Kidney (tissue), 22 donors: ENCODE results near the gene BPNT1. TPM values are rescaled to one million over a fixed set of nuclear protein-coding genes. Genes with fewer than 3 reads are reported as not detected.
A peak's percentile ranks its signal among the peaks of the same experiment; 100 is the strongest.

Experiments
- DNase-seq, 5 donors: peaks; one replicate each; pipeline ENCODE4 v3.0.0-alpha.2; 2013 to 2020
- FAIRE-seq: peaks from 2 replicates; lab custom pipeline; 2012; peaks lifted over from hg19 to GRCh38; lab: Jason Lieb, UNC
- H3K27ac ChIP-seq, 2 donors: one replicate each; pipeline ENCODE4 v1.7.0; 2013; ENCODE audit warnings: low read depth in 2 of 2, low read length in 2 of 2, inconsistent platforms in 1 of 2
- H3K27me3 ChIP-seq: one replicate; pipeline ENCODE4 v1.7.1; 2013; ENCODE audit warnings: low read length, inconsistent platforms; ENCODE audit not compliant: control insufficient read depth, insufficient read depth
- H3K36me3 ChIP-seq, 3 donors: one replicate each; pipeline versions ENCODE4 v1.7.0 to v1.7.1; 2013; ENCODE audit warnings: low read length in 3 of 3, control low read depth in 1 of 3, inconsistent platforms in 1 of 3; ENCODE audit not compliant: insufficient read depth in 3 of 3, control insufficient read depth in 2 of 3
- H3K4me1 ChIP-seq, 3 donors: one replicate each; pipeline versions ENCODE4 v1.7.0 to v1.7.1; 2013; ENCODE audit warnings: low read length in 3 of 3, inconsistent platforms in 1 of 3, low read depth in 1 of 3; ENCODE audit not compliant: control insufficient read depth in 2 of 3, insufficient read depth in 2 of 3
- H3K4me3 ChIP-seq, 3 donors: one replicate each; pipeline versions ENCODE4 v1.7.0 to v1.8.1; 2013; ENCODE audit warnings: low read length in 3 of 3, control low read depth in 1 of 3, inconsistent platforms in 1 of 3
- H3K9ac ChIP-seq, 3 donors: one replicate each; pipeline versions ENCODE4 v1.7.0 to v1.7.1; 2013; ENCODE audit warnings: low read length in 3 of 3, control low read depth in 1 of 3, inconsistent platforms in 1 of 3
- H3K9me3 ChIP-seq, 3 donors: one replicate each; pipeline versions ENCODE4 v1.7.0 to v1.7.1; 2013; ENCODE audit warnings: low read length in 3 of 3, control low read depth in 1 of 3, inconsistent platforms in 1 of 3; ENCODE audit not compliant: control insufficient read depth in 2 of 3, insufficient read depth in 1 of 3
- intact Hi-C: fragments of 100-400 bp; cut with DNase I; formaldehyde crosslinking; loops from one replicate; pipeline ENCODE4 v1.11.1; 2022
- long read RNA-seq, 10 donors: library from polyadenylated mRNA in 1 of 10; unstranded in 1 of 10; transcript quantifications; one replicate each; pipeline ENCODE4 v2.0.0 and lab custom pipeline, GENCODE V29; 2021 to 2026
- polyA plus RNA-seq: library from polyadenylated mRNA; stranded (reverse); fragments of 350-450 nt; fragmentation: Illumina TruSeq; extraction: RNeasy Lipid Tissue Mini Kit (QIAGEN cat#74804); gene quantifications from one replicate; pipeline ENCODE4 v1.2.3, GENCODE V29; 2014; ENCODE audit warnings: low read depth, low replicate concordance; ENCODE audit not compliant: insufficient read depth
- total RNA-seq: library from RNA; stranded (reverse); fragmentation: NEBNext Ultra II Directional; extraction: Animal tissue kit (Norgen Biotek cat#: 25700); gene quantifications from one replicate; pipeline ENCODE4 v1.2.1, GENCODE V29; 2021
- TF ChIP-seq, protein P1 (sequence below): IDR thresholded peaks from 3 replicates; pipeline ENCODE4 v1.5.1; 2012; ENCODE audit warnings: mild to moderate bottlenecking, moderate library complexity, borderline replicate concordance; ENCODE audit not compliant: insufficient read depth; ENCODE audit errors: extremely low read depth
- donor health status: control.
- donor health status: control.
- donor health status: control.
- donor health status: control.
- donor health status: control.
- donor health status: DM: yes; HTN: yes; CAD: no.
- donor health status: Normal renal cell carcinoma (clear cell type).

Gene BPNT1, protein sequence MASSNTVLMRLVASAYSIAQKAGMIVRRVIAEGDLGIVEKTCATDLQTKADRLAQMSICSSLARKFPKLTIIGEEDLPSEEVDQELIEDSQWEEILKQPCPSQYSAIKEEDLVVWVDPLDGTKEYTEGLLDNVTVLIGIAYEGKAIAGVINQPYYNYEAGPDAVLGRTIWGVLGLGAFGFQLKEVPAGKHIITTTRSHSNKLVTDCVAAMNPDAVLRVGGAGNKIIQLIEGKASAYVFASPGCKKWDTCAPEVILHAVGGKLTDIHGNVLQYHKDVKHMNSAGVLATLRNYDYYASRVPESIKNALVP
- total RNA-seq, result 25.7 TPM
- polyA plus RNA-seq, result 31.3 TPM
- long read RNA-seq, donor 1, partial matches to known transcripts, result 130 of 131 reads
- long read RNA-seq, donor 1, other reads (novel, unspliced or antisense), result 0 of 131 reads
- long read RNA-seq, donor 2, partial matches to known transcripts, result 0 of 2 reads
- long read RNA-seq, donor 2, other reads (novel, unspliced or antisense), result 0 of 2 reads
- long read RNA-seq, donor 3, transcript BPNT1-201 (9 exons, 2,465 nt), result major isoform, 5 of 178 reads
- long read RNA-seq, donor 3, partial matches to known transcripts, result 171 of 178 reads
- long read RNA-seq, donor 3, other reads (novel, unspliced or antisense), result 0 of 178 reads
- long read RNA-seq, donor 4, partial matches to known transcripts, result 0 of 3 reads
- long read RNA-seq, donor 4, other reads (novel, unspliced or antisense), result 0 of 3 reads
- long read RNA-seq, donor 5, partial matches to known transcripts, result 0 of 1 reads
- long read RNA-seq, donor 5, other reads (novel, unspliced or antisense), result 0 of 1 reads
- long read RNA-seq, donor 6, transcript BPNT1-201 (9 exons, 2,465 nt), result major isoform, 5 of 5 reads
- long read RNA-seq, donor 6, partial matches to known transcripts, result 0 of 5 reads
- long read RNA-seq, donor 6, other reads (novel, unspliced or antisense), result 0 of 5 reads
- long read RNA-seq, donor 7, partial matches to known transcripts, result 1 of 6 reads
- long read RNA-seq, donor 7, other reads (novel, unspliced or antisense), result 1 of 6 reads
- long read RNA-seq, donor 8, partial matches to known transcripts, result 0 of 2 reads
- long read RNA-seq, donor 8, other reads (novel, unspliced or antisense), result 0 of 2 reads
- long read RNA-seq, donor 9, partial matches to known transcripts, result 0 of 3 reads
- long read RNA-seq, donor 9, other reads (novel, unspliced or antisense), result 0 of 3 reads
- long read RNA-seq, donor 10, partial matches to known transcripts, result 0 of 4 reads
- long read RNA-seq, donor 10, other reads (novel, unspliced or antisense), result 0 of 4 reads

DNA sequence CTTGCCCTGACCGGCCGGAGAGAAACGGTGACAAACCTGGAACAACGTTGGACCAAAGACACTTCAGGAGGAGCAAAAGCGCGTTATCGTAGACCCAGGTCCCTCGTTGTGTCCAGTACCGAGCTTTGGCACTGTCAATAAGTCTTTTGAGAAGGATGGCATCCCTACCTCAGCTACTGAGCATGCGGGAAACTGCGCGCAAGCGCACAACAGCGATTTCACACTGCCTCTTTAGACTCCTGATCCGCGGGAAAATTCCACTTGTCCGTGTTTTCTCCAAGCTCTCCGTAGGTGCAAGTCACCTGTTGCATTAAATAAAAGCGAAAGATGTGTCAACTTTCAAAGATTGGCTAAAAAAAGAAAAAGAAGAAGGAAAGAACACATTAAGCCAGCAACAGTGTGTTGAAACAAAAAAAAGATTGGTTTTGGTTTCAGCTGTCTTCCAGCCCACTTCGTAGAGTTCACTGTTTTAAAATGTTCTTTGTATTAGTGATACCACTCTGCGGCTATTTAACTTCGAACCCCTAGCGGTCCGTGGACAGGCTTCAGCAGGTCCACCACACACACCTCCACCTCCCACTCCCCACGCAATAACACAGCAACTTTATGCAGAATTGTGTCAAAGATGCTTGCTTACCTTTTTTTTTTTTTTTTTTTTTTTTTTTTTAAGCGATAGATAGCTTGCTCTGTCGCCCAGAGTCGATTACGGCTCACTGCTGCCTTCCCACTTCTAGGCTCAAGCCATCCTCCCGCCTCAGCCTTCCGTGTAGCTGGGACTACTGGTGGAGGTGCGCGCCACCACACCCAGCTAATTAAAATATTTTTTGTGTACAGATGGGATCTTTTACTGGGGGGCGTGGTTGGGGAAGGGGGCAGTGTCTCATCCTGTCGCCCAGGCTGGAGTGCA is at the start of gene BPNT1:
Gene BPNT1 (minus strand): TSS at position 139 of the 907 bp plus-strand sequence. CDS start 9,942 bp downstream, outside the sequence.
- FAIRE-seq, result peak; percentile 70
- Histone ChIP-seq H3K27ac (peak within 1 kb of the TSS in 1 of 2 donors; percentile 15), H3K4me1 (peaks cover 0 to 4% (median 0%) of the 10 kb centered on the region in 3 donors), H3K9ac (peak within 1 kb of the TSS; percentile 57 to 91 (median 74)), H3K36me3 (no peaks in the 10 kb centered on the region), H3K9me3 (no peaks in the 10 kb centered on the region), H3K4me3 (peak within 1 kb of the TSS; percentile 90 to 98 (median 96)), H3K27me3 (no peaks in the 10 kb centered on the region)
- intact Hi-C loops, result no loop called here
- TF ChIP-seq, protein P1, sequence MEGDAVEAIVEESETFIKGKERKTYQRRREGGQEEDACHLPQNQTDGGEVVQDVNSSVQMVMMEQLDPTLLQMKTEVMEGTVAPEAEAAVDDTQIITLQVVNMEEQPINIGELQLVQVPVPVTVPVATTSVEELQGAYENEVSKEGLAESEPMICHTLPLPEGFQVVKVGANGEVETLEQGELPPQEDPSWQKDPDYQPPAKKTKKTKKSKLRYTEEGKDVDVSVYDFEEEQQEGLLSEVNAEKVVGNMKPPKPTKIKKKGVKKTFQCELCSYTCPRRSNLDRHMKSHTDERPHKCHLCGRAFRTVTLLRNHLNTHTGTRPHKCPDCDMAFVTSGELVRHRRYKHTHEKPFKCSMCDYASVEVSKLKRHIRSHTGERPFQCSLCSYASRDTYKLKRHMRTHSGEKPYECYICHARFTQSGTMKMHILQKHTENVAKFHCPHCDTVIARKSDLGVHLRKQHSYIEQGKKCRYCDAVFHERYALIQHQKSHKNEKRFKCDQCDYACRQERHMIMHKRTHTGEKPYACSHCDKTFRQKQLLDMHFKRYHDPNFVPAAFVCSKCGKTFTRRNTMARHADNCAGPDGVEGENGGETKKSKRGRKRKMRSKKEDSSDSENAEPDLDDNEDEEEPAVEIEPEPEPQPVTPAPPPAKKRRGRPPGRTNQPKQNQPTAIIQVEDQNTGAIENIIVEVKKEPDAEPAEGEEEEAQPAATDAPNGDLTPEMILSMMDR, result no peak
- peak; percentile 96 to 99 (median 97) for DNase-seq

DNA sequence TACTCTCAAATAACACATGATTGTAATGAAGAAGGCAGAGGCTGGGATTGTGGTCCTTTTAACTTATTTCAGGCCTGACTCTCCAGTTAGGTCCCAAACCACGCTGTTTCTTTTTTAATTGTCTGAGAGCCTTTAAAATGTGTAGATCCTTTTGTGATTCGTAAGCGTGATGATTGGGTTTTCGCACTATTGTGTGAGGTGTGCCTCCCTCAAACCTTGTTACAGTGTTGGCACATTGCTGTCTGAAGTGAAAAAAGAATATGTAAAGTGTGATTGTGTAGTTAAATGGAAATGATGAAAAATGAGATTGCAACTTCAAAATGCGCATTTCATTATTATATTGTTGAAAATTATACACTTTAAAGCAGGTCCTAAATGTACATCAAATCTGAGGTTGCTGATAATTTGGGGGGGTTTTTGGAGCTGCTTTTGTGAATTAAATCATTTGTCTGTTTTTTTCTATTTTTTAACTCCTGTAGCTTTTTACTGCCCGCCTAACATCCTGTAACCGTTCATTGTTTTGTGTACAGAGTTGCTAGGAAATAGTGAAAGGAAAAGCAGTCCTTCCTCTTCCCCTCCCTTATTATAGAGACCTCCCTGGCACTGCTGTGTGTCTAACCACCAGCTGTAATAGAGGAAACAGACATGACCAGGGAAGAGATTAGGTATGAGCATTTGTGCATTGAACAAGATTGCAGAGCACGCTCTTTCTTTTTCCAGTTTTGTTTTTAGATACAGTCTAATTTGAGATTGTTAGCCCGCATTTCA is 47.6 kb upstream of the BPNT1 start:
- TF ChIP-seq, protein P1, result no peak
- H3K27ac ChIP-seq, result no peak overlapping the region
- no peaks in the 10 kb centered on the region for H3K9me3 ChIP-seq
- H3K4me1 ChIP-seq, result no peaks in the 10 kb centered on the region
- FAIRE-seq, result no peak
- intact Hi-C loops, result no loop called here
- H3K4me3 ChIP-seq, result no peak overlapping the region
- H3K27me3 ChIP-seq, result no peaks in the 10 kb centered on the region
- H3K36me3 ChIP-seq, result peaks cover 3 to 30% (median 24%) of the 10 kb centered on the region in 3 donors
- DNase-seq, result peak in 2 of 5 donors; percentile 12 to 38
- H3K9ac ChIP-seq, result no peak overlapping the region
